22Rv1 (cell line): ENCODE results near the gene MRPS5.

Experiments used
- CTCF ChIP-seq: fragments of 450-650 bp; IDR thresholded peaks from 2 replicates; pipeline ENCODE4 v1.5.1; 2017; ENCODE audit warnings: mild to moderate bottlenecking
- ZFX ChIP-seq: fragments of 450-650 bp; IDR thresholded peaks from 2 replicates; pipeline ENCODE4 v1.6.1; 2017; ENCODE audit warnings: antibody characterized with exemption, borderline replicate concordance

GRCh38 chr2:95054016-95054415, 67.6 kb downstream of the MRPS5 start:
- TF ChIP-seq CTCF (no peak), ZFX (no peak)
